Astrocyte of the cerebellum (primary cell): Measurements from ENCODE around the gene RCOR1.
"Not testable (repeated sequence)": the region's sequence is repeated elsewhere in the genome, so short reads cannot be mapped to it uniquely, and the experiment has no call there.

Experiments
- DNase-seq: peaks from one replicate; pipeline ENCODE4 v3.0.0-alpha.2; 2011; ENCODE audit warnings: low read depth
- H3K4me3 ChIP-seq: 2 replicates; pipeline ENCODE4 v1.5.1; 2011; ENCODE audit warnings: mild to moderate bottlenecking, low read depth, low read length, moderate library complexity
- CTCF ChIP-seq: IDR thresholded peaks from 2 replicates; pipeline ENCODE4 v1.5.1; 2012; ENCODE audit warnings: low read length, low read depth, moderate library complexity, mild to moderate bottlenecking; ENCODE audit errors: missing control alignments
- in situ Hi-C: cut with HindIII; loops from 2 replicates; pipeline ENCODE4 v1.10.0; 2017; ENCODE audit warnings: low sequenced_read_pairs

Gene RCOR1

GRCh38 chr14:102571478-102572042, 20.9 kb upstream of the RCOR1 start:
- no peak for DNase-seq
- TF ChIP-seq CTCF: no peak
- no peak overlapping the region for H3K4me3 ChIP-seq
- in situ Hi-C loops: no loop called here

GRCh38 chr14:102573161-102573560, 19.3 kb upstream of the RCOR1 start:
- in situ Hi-C loops, H3K4me3 ChIP-seq: not testable (repeated sequence)

DNA sequence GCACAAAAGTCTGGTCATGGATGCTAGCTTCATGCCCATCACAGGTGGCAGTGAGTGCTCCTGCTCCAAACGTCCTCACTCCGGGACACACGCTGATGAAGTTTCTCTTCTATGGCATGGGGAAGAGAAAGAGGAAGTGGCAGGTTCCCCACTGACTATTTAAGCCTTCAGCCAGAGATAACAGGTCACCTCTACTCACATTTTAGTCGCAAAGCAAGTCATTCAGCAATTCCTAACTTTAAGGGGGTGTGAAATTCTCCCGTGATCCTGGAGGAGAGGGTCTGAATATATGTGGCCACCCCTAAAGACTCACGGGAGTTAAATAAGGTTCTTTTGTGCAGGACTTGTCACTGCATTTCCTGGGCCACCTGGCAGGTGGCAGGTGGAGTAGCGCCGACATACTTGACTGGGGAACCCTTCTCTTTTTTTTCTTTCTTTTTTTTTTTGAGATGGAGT, 18.8 kb upstream of the RCOR1 start:
- TF ChIP-seq CTCF: no peak
- no peak overlapping the region for H3K4me3 ChIP-seq
- no peak for DNase-seq
- in situ Hi-C loops: no loop called here

More at GRCh38 chr14:102573161-102573560, 19.3 kb upstream of the RCOR1 start:
- DNase-seq: not testable (repeated sequence)

- in situ Hi-C loops: no loop called here
Observed at GRCh38 chr14:102574281-102575159, 17.9 kb upstream of the RCOR1 start.

DNA sequence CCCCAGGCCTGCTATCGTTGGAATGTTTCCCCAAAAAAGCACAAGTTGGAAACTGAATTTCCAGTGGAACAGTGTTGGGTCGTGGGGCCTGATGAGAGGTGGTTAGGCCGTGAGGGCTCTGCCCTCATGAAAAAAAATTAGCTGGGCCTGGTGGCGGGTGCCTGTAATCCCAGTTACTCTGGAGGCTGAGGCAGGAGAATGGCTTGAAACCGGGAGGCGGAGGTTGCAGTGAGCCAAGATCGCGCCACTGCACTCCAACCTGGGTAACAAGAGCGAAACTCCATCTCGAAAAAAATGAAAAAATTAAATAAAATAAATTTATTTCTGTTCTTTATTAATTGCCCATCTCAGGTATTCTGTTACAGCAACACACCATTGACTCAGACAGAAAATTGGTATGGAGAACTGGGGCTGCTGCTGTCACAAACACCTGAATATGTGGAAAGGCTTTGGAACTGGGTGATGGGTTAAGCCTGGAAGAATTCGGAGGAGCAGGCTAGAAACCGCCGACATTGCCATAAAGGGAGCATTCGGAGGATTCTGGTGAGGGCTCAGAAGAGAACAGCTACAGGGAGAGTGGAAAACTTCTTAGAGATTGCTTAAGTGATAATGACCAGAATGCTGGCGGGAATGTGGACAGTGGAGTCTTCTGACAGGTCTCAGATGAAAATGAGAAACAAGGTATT, 17.1 kb upstream of the RCOR1 start:
- H3K4me3 ChIP-seq: no peak overlapping the region
- in situ Hi-C loops: no loop called here
- DNase-seq: no peak
- no peak for TF ChIP-seq CTCF

More at GRCh38 chr14:102574281-102575159, 17.9 kb upstream of the RCOR1 start:
- H3K4me3 ChIP-seq: no peak overlapping the region
- no peak for DNase-seq
- TF ChIP-seq CTCF: no peak

GRCh38 chr14:102575846-102576428, 16.5 kb upstream of the RCOR1 start:
- DNase-seq, H3K4me3 ChIP-seq, in situ Hi-C loops: not testable (repeated sequence)

DNA sequence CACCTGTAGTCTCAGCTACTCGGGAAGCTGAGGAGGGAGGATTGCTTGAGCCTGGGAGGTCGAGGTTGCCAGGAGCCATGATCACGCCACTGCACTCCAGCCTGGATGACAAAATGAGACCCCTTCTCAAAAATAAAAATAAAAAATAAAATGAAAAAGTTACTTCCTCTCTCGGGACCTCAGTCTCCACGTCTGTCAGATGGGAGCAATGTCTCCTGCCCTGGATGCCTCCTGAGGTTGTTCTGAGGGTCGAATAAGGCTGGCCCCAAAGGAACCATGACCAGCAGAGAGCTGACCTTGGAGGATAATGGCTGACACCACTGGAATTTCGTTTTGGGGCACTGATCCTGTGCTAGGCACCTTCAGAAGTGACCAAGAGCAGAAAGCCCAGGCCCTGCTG, 13.6 kb upstream of the RCOR1 start:
- H3K4me3 ChIP-seq: no peak overlapping the region
- no peak for TF ChIP-seq CTCF
- DNase-seq: no peak
- in situ Hi-C loops: no loop called here
